NCI-H128 (cell line): ENCODE results near the gene SLC22A24.
"Not testable (repeated sequence)": the region's sequence is repeated elsewhere in the genome, so short reads cannot be mapped to it uniquely, and the experiment has no call there.

ENCODE experiments used
- DNase-seq: peaks from one replicate; lab custom pipeline; 2025; ENCODE audit not compliant: unreplicated experiment; lab: John Stamatoyannopoulos, UW

Gene SLC22A24

GRCh38 chr11:63144121-63144520 lies at the start of gene SLC22A24:
SLC22A24 (minus strand) TSS chr11:63144221; CDS start chr11:63143779, 442 bp downstream.
- no peak for DNase-seq

DNA sequence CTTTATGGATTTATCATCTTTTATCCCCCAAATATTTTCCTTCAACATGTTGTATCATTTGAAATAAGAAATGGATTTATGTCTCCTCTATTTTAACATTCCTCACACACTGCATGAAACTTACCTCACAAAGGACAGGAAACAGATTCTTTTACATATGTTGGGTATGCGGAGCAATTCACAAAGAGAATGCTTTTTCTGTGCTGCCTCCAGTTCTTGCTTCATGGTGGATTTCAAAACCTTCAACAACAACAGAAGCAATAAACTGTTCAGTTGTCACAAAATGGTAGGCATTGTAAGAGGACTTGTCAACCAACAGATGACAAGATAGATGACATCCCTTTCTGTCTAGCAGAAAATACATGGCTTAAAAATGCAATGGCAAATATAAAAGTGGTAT lies 36.5 kb upstream of the SLC22A24 start:
- no peak for DNase-seq

- DNase-seq = no peak
Observed at GRCh38 chr11:63179432-63180041, 35.5 kb upstream of the SLC22A24 start.

DNA sequence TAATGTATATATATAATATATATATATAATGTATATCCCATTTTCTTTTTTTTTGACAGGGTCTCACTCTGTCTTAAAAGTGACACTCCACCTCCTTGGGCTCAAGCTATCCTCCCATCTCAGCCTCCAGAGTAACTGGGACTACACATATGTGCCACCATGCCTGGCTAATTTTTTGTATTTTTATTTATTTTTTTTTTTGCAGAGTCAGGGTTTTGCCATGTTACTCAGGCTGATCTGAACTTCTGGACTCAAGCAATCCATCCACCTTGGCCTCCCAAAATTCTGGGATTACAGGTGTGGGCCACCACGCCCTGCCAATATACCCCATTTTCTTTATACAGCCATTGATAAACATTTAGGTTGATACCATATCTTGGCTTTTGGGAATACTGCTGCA lies 33.9 kb upstream of the SLC22A24 start:
- DNase-seq = no peak

DNA sequence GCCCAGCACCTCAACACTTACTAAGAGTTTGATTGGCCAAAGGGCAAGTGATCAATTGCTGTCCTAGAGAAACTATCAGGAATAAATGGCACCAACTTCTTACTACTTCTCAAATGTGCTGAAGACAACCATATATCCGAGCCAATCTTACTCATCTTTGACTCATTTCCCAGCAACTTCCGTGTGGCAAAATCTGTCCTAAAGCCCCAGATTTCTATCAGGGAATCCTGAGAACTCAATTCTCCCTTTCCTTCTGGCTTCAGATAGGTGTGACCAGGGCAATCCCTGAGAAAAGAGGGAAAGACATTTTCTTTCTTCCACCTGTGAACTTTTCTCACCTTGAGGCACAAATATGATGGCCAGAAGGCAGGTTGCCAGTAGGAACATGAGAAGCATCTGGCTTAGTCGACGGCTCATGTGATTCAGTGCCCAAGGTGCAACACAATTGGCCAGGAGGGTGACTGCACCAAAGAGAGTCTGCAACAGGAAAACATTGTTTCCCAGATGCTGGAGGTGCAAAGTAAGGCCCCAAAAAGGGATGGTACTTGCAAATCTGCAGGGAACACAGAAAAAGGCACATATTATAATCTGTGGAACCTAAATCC lies 21.8 kb upstream of the SLC22A24 start:
- no peak for DNase-seq

DNA sequence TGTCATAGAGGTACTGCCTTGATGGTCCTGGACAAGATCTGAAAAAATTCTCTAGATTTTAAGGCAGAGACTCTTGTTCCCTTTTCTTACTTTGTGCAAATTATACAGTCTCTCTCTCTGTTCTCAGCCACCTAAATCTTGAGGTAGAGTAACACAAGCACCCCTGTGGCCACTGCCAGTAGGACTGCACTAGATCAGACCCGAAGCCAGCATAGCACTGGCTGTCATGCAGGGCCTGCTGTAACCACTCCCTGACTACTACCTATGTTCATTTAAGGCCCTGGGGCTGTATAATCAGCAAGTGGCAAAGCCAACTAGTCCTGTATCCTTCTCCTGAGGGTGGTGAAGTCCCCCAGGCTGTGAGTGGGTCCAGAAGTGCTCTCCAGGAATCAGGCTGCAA lies 11.8 kb upstream of the SLC22A24 start:
- DNase-seq = no peak

DNA sequence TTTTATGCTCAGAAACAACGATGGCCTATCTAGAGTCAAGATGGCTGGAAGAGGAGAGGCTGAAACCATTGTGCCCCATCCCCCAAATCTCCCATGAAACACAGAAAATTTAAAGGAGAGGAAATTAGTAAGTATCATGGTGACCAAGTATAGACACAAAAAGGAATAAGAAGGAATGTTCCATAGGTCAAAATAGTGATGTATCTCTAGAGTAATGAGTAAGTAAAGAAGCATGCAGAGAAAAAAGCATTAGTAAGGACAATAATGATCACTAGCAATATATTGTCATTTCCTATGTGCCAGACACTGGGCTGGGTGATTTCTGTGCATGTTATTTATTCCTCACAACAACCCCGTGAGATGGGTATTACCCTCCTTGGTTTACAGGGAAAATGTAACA lies 2.6 kb upstream of the SLC22A24 start:
- no peak for DNase-seq

DNA sequence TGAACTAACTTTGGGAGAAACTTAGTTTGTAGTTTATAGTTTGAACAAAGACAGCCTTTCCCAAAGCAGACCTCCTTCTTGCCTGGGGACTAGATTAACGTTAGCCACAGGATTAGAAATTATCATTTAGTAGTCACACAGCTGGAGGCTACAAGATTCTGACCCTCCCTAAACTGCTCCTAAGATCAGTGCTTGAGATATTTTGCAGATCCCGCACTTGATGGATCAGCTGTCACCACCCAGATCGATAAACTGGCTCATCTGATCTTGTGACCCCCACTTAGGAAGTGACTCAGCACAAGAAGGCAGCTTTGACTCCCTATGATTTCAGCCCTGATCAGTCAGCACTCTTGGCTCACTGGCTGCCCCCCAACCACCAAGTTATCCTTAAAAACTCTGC lies 1.6 kb downstream of the SLC22A24 start:
- no peak for DNase-seq

DNA sequence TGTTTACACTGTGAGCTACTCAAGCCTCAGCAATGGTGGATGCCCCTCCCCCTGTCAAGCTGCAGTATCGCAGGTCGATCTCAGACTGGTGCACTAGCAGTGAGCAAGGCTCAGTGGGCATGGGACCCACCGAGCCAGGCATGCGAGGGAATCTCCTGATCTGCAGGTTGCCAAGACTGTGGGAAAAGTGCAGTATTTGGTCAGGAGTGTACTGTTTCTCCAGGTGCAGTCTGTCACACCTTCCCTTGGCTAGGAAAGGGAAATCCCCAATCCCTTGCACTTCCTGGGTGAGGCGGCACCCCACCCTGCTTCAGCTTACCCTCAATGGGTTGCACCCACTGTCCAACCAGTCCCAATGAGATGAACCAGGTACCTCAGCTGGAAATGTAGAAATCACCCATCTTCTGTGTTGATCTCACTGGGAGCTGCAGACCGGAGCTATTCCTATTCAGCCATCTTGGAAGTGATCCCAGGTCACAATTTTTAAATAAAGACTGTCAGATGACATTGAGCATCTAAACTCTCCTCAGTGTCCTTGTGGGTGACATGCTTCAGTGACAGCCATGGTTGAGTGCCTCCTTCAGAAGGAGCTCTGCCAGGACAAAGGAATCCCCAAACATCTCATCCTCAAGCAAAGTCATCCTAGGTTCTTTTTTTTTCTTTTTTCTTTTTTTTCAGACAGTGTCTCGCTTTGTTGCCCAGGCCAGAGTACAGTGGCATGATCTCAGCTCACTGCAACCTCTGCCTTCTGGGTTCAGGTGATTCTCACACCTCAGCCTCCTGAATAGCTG lies 10.8 kb downstream of the SLC22A24 start:
- DNase-seq = no peak

DNA sequence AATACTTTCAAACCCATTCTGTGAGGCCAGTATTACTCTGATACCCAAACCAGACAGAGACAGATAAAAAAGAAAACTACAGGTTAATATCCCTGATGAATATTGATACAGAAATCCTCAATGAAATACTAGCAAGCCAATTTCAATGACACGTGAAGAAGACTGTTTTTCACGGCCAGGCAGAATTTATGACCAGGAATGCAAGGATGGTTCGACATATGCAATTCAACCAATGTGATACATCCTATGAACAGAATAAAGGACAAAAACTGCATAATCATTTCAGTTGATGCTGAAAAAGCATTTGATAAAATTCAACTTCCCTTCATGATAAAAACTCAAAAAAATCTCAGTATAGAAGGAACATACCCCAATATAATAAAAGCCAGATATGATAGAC lies 44.5 kb downstream of the SLC22A24 start:
- DNase-seq = no peak

DNA sequence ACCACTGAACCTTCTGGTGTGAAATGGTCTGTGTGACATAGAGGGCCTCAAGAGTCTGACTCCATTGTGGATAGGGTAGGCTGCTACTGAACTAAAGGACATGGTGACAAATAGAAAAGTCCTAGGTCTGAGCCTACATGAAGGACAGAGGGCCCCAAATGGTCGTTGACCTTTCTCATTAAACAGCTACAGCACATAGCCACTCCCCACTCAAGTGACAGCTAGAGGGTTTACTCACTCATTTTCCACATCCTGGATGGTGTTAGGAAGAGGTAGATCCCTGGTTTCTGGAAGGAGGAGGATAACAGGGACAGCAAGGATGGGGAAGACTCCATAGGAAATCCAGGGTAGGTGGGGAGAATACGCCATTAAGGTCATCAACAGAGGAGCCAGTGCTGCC lies 63.3 kb downstream of the SLC22A24 start:
- DNase-seq = no peak

DNA sequence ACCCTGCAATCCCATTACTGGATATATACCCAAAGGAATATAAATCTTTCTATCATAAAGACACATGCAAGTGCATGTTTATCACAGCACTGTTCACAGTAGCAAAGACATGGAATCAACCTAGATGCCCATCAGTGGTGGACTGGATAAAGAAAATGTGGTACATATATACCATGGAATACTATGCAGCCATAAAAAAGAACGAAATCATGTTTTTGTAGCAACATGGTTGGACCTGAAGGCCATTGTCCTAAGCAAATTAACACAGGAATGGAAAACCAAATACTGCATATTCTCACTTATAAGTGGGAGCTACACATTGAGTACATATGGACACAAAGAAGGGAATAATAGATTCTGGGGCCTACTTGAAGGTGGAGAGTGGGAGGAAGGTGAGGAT lies 97.8 kb downstream of the SLC22A24 start:
- DNase-seq = not testable (repeated sequence)

- no peak for DNase-seq
Observed at GRCh38 chr11:63042596-63042995, 101.4 kb downstream of the SLC22A24 start.

DNA sequence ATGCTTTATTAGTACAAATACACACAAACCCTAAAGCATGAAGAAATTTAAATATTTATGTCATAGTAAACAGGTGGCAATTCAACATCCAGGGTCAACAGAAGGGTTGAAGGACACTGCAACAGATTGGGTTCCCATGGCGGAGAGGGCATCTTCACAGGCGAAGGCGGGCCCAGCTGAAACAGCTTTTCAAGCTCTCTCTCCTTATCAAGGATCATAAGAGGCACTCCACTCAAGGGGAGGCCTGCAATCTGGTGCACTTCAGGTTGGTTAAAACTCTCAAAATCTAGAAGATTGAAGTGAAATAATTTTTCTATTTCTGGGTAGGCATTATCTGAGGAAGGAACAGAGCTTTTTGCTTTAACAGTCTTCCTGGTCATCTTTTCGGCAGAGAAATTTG lies 111.6 kb downstream of the SLC22A24 start:
- DNase-seq = no peak
